HG02588 (cell line): ENCODE results near the gene ADCY4.
"Not testable (repeated sequence)": the region's sequence is repeated elsewhere in the genome, so short reads cannot be mapped to it uniquely, and the experiment has no call there.

Source experiments
- ATAC-seq: cut with Tn5 transposase; IDR thresholded peaks from one replicate; pipeline ENCODE4 v1.9.1; 2021; ENCODE audit warnings: mild to moderate bottlenecking, moderate library complexity; ENCODE audit not compliant: unreplicated experiment

Gene ADCY4

GRCh38 chr14:24366721-24367513 lies 32.0 kb upstream of the ADCY4 start:
- ATAC-seq, result peak; percentile 71

GRCh38 chr14:24366413-24366720 lies 31.5 kb upstream of the ADCY4 start:
- no peak for ATAC-seq

- ATAC-seq, result peak; percentile 31
These were observed 30.9 kb upstream of the ADCY4 start for GRCh38 chr14:24365600-24366412.

GRCh38 chr14:24364841-24365240 lies 30.0 kb upstream of the ADCY4 start:
- ATAC-seq, result no peak

GRCh38 chr14:24363401-24363800 lies 28.5 kb upstream of the ADCY4 start:
- ATAC-seq, result no peak

- ATAC-seq, result no peak
These were observed 27.5 kb upstream of the ADCY4 start for GRCh38 chr14:24362241-24362960.

GRCh38 chr14:24361326-24361725 lies 26.5 kb upstream of the ADCY4 start:
- ATAC-seq, result no peak

- ATAC-seq, result no peak
These were observed 25.4 kb upstream of the ADCY4 start for GRCh38 chr14:24360281-24360680.

- ATAC-seq, result no peak
These were observed 21.3 kb upstream of the ADCY4 start for GRCh38 chr14:24356208-24356607.

GRCh38 chr14:24355009-24355408 lies 20.1 kb upstream of the ADCY4 start:
- no peak for ATAC-seq

GRCh38 chr14:24354482-24354825 lies 19.6 kb upstream of the ADCY4 start:
- ATAC-seq, result not testable (repeated sequence)

GRCh38 chr14:24353559-24354481 lies 18.9 kb upstream of the ADCY4 start:
- ATAC-seq, result no peak

GRCh38 chr14:24351517-24351916 lies 16.6 kb upstream of the ADCY4 start:
- ATAC-seq, result no peak

- ATAC-seq, result no peak
These were observed 14.9 kb upstream of the ADCY4 start for GRCh38 chr14:24349742-24350141.

- ATAC-seq, result no peak
These were observed 13.3 kb upstream of the ADCY4 start for GRCh38 chr14:24348186-24348585.

GRCh38 chr14:24347134-24347533 lies 12.3 kb upstream of the ADCY4 start:
- ATAC-seq, result no peak

GRCh38 chr14:24343795-24344660 lies 9.2 kb upstream of the ADCY4 start:
- no peak for ATAC-seq

- ATAC-seq, result no peak
These were observed 8.0 kb upstream of the ADCY4 start for GRCh38 chr14:24342889-24343288.

GRCh38 chr14:24340606-24341005 lies 5.7 kb upstream of the ADCY4 start:
- ATAC-seq, result no peak
